Cardiac muscle cell (in vitro differentiated cells and primary cell): ENCODE measurements around the gene ROPN1. TPM values are rescaled to one million over a fixed set of nuclear protein-coding genes. Genes with fewer than 3 reads are reported as not detected.
A peak's percentile ranks its signal among the peaks of the same experiment; 100 is the strongest.
"Not testable (repeated sequence)": the region's sequence is repeated elsewhere in the genome, so short reads cannot be mapped to it uniquely, and the experiment has no call there.

Experiments used
- DNase-seq, 2 donors: peaks; one replicate each; pipeline versions ENCODE4 v3.0.0 to v3.0.0-alpha.2; 2010 to 2017; ENCODE audit warnings: low read depth in 1 of 2, low spot score in 1 of 2
- H3K27ac ChIP-seq: fragments of 200-600 bp; sonication (generic); 2 replicates; pipeline ENCODE4 v1.5.1; 2016
- H3K27me3 ChIP-seq: fragments of 200-600 bp; sonication (generic); 2 replicates; pipeline ENCODE4 v1.6.0; 2016; ENCODE audit warnings: control low read depth
- H3K36me3 ChIP-seq: fragments of 200-600 bp; sonication (generic); 2 replicates; pipeline ENCODE4 v1.5.1; 2016; ENCODE audit warnings: control low read depth
- H3K4me1 ChIP-seq: fragments of 200-600 bp; sonication (generic); 2 replicates; pipeline ENCODE4 v1.8.1; 2017; ENCODE audit warnings: low read depth, mild to moderate bottlenecking, mixed run types
- H3K4me3 ChIP-seq: fragments of 200-600 bp; sonication (generic); 2 replicates; pipeline ENCODE4 v1.5.1; 2016; ENCODE audit warnings: mild to moderate bottlenecking
- H3K9me3 ChIP-seq: fragments of 200-600 bp; sonication (generic); 2 replicates; pipeline ENCODE4 v1.5.1; 2017; ENCODE audit warnings: low read depth, mild to moderate bottlenecking, control low read depth
- polyA plus RNA-seq: library from polyadenylated mRNA; unstranded; fragments of >200 nt; fragmentation: Nextera tagmentation; extraction: Ambion mirVana; gene quantifications from 2 replicates; pipeline ENCODE4 v1.2.1, GENCODE V29; 2016
- total RNA-seq: library from RNA; depleted of rRNA; stranded (reverse); fragments of >200 nt; gene quantifications from 2 replicates; pipeline ENCODE4 v1.2.3, GENCODE V29; 2016
- TF ChIP-seq, protein P1 (sequence below): IDR thresholded peaks from 2 replicates; pipeline ENCODE4 v1.5.1; 2012; ENCODE audit warnings: low read depth, mild to moderate bottlenecking, low read length

ROPN1 gene
- total and polyA plus RNA-seq, 2 experiments from 2014 or later, result not detected

DNA sequence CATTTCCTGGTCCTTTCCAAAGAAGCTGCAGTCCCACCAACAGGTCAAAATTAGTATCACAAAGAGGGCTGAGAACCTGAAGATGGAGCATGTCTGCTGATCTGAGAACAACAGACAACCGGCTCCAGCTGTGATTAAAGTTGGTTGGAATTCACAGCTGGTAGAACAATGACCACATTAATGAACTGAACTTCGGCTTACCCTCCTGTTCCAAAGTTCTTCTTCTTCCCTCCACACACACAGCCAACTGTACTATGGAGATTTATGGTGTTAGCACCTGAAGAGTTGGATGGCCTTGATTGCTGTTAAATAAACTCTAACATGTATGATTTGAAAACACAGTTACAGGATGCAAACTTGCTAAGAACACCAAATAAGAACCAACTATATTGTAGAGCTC, 27.4 kb upstream of the ROPN1 start:
- Histone ChIP-seq H3K9me3 (no peaks in the 10 kb centered on the region), H3K27me3 (peaks cover 3% of the 10 kb centered on the region), H3K4me3 (no peak overlapping the region), H3K27ac (no peak overlapping the region), H3K4me1 (no peaks in the 10 kb centered on the region), H3K36me3 (no peaks in the 10 kb centered on the region)
- no peak for DNase-seq
- TF ChIP-seq, protein P1, sequence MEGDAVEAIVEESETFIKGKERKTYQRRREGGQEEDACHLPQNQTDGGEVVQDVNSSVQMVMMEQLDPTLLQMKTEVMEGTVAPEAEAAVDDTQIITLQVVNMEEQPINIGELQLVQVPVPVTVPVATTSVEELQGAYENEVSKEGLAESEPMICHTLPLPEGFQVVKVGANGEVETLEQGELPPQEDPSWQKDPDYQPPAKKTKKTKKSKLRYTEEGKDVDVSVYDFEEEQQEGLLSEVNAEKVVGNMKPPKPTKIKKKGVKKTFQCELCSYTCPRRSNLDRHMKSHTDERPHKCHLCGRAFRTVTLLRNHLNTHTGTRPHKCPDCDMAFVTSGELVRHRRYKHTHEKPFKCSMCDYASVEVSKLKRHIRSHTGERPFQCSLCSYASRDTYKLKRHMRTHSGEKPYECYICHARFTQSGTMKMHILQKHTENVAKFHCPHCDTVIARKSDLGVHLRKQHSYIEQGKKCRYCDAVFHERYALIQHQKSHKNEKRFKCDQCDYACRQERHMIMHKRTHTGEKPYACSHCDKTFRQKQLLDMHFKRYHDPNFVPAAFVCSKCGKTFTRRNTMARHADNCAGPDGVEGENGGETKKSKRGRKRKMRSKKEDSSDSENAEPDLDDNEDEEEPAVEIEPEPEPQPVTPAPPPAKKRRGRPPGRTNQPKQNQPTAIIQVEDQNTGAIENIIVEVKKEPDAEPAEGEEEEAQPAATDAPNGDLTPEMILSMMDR, result no peak

DNA sequence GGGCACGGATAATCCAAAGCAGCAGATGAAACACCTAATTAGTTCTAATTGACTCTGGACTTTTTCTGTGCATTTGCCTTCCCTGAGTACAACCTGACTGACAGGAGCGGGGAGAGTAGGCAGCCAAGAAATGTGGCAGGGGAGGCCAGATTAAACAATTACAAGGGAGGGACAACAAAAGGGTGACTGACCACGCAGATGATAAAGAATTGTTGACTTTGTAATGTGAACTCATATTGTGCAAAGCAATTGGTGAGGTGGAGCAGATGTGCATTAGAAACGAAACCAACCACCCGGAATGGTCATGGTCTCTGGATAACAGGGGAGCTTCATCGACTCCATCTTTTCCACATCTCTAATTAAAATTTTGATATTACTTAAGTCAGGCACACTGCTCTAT, 25.6 kb upstream of the ROPN1 start:
- not testable (repeated sequence) for H3K4me3 ChIP-seq, DNase-seq, H3K9me3 ChIP-seq, H3K4me1 ChIP-seq, H3K27ac ChIP-seq, H3K36me3 ChIP-seq
- H3K27me3 ChIP-seq, result peaks cover 18% of the 10 kb centered on the region

DNA sequence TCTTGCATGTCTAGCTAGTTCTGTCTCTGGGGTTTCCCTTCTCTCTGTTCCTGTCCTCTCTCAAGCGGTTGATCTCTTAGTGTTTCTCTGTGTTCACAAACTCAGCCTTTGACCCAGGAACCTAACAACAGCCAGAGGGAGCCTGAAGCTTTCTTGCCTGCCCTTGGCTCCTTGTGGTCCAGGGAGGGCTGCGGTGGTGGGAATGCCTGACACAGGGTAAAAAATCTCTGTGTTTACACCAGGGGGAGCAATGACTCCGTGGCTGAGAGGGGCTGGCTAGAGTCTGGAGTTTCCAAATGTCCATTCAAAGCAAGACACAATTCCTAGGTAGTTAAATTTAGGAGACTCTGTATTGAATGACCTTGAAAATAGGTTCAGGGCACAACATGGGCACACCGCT, 24.6 kb upstream of the ROPN1 start:
- not testable (repeated sequence) for H3K9me3 ChIP-seq, H3K4me3 ChIP-seq, H3K36me3 ChIP-seq, H3K4me1 ChIP-seq, H3K27ac ChIP-seq
- peaks cover 25% of the 10 kb centered on the region for H3K27me3 ChIP-seq
- TF ChIP-seq, protein P1, result peak; percentile 50
- DNase-seq, result peak; percentile 41 to 68

DNA sequence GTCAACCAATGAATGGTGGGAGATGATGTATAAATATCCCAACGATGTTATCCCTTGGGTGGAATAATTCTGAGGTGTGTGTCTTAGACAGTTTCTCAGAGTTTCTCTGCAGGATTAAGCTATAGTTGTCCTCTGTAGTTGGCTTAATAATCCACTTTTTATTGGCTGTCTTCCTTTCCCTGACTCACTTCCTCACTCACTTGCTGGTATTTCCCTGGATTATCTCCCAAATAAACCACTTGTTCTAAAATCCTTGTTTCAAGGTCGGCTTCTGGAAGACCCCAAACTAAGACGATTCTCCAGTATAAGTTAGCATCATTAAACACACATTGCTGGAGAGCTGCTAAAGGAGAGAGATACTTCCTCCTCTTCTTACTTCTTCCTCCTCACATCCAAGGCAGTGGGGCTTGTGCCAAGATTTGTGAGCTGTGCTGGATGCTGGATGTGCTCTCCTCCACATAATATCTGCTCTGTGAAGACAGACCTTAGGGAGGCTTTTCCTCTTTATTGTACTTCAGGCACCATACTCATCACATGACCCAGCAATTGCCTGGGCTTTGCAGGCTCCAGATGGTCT, 22.5 kb upstream of the ROPN1 start:
- TF ChIP-seq, protein P1, result no peak
- peak in 1 of 2 donors; percentile 29 for DNase-seq

DNA sequence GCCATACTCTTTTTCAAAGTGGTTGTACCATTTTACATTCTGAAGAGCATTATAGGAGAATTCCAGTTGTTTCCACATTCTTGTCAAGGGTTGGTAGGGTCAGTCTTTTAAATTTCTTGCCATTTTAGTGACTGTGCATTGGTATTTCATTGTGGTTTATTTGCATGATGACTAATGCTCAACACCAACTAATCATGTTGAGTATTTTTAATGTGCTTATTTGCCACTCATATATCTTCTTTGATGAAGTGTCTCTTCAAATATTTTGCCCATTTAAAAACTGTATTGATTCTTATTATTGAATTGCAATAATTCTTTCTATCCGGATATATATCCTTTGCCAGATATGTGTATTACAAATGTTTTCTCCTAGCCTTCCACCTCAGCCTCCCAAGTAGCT, 16.4 kb upstream of the ROPN1 start:
- peaks cover 66% of the 10 kb centered on the region for H3K27me3 ChIP-seq
- not testable (repeated sequence) for H3K27ac ChIP-seq, H3K36me3 ChIP-seq, DNase-seq, H3K9me3 ChIP-seq, H3K4me3 ChIP-seq, H3K4me1 ChIP-seq

More for the DNA sequence above, 22.5 kb upstream of the ROPN1 start:
- no peaks in the 10 kb centered on the region for H3K36me3 ChIP-seq
- no peak overlapping the region for H3K27ac ChIP-seq
- H3K27me3 ChIP-seq, result peaks cover 44% of the 10 kb centered on the region
- H3K4me1 ChIP-seq, result no peaks in the 10 kb centered on the region
- no peak overlapping the region for H3K4me3 ChIP-seq
- H3K9me3 ChIP-seq, result no peaks in the 10 kb centered on the region

DNA sequence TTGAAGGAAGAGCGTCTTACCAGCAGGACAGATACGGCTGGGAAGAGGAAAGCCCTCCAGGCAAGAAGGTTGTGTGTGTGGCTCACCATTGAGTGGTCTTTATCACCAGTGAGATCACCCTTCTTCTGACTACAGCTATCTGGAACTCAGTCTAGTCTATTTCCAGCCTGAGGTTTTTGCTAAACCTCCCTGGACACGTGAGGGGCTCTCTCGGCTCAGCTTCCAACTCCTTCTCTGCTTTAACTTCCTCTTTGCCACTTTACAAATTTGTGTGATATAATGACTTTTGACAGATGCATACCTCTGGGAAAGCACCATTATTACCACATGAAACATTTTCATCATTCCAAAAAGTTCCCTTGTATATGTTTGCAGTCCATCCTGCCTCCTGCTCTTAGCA, 15.3 kb upstream of the ROPN1 start:
- peaks cover 62% of the 10 kb centered on the region for H3K27me3 ChIP-seq
- H3K9me3 ChIP-seq, result no peaks in the 10 kb centered on the region
- no peak overlapping the region for H3K4me3 ChIP-seq
- no peak overlapping the region for H3K27ac ChIP-seq
- peaks cover 7% of the 10 kb centered on the region for H3K4me1 ChIP-seq
- DNase-seq, result no peak
- no peaks in the 10 kb centered on the region for H3K36me3 ChIP-seq
- TF ChIP-seq, protein P1, result no peak

DNA sequence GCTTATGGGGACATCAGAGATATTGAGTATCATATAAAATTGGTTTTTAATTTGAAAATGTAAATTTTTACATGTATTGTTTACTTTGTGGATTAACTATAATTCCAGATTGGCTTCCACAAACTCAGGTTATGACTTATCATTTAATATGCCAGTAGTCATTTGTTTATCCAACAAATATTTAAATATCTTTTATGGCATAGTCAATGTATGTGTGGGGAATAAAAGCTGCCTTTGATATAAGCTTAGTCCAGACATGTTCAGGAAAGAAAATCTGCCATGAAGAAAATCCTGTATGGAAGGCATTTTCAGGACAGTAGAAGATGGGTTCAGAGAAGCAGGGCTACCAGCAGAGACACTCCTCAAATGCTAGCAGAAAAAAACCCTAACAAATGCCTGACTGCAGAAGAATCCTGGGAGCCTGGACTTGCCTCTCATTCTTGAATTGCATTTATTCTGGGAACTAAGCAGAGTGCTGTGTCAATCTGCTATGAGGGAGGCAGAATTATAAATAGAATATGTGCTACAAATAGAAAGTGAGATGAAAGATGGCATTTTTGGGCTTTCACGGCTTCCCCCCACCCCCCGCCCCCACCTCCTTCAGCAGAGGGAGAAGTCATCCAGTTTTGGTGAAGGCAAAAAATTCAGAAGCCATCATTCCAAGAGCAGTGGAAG, 10.6 kb upstream of the ROPN1 start:
- peak in 1 of 2 donors; percentile 3 for DNase-seq
- not testable (repeated sequence) for H3K4me3 ChIP-seq, H3K4me1 ChIP-seq, H3K27ac ChIP-seq, H3K9me3 ChIP-seq, H3K36me3 ChIP-seq
- H3K27me3 ChIP-seq, result peaks cover 54% of the 10 kb centered on the region

DNA sequence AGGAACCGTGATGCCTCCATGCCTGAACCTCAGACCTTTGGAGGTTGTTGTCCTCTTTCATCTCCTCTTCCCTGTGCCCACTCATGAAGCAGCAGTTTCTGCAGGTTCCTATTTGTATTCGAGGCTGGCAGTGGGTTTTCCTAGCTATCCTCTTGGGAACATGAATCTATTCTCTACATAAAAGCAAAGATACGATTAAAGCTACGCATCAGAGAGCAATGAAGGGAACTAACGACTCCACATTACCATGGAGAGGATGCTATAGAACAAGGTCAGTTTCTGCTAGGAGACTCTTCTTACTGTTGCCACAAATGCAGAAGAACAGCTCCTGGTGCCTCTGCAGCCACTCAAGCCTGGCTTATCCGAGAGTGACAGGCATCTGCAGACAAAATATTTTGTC, 9.4 kb upstream of the ROPN1 start:
- not testable (repeated sequence) for H3K9me3 ChIP-seq, H3K36me3 ChIP-seq, H3K27ac ChIP-seq, DNase-seq, H3K4me1 ChIP-seq, H3K4me3 ChIP-seq
- peaks cover 42% of the 10 kb centered on the region for H3K27me3 ChIP-seq
